GM12874 (cell line): Measurements from ENCODE around the gene TIPARP.

Experiments
- TF ChIP-seq, protein P1 (sequence below): IDR thresholded peaks from 2 replicates; pipeline ENCODE4 v1.5.1; 2011; ENCODE audit warnings: low read depth, mild to moderate bottlenecking, control low read depth, low read length, moderate library complexity; ENCODE audit not compliant: insufficient read depth

The TIPARP gene

DNA sequence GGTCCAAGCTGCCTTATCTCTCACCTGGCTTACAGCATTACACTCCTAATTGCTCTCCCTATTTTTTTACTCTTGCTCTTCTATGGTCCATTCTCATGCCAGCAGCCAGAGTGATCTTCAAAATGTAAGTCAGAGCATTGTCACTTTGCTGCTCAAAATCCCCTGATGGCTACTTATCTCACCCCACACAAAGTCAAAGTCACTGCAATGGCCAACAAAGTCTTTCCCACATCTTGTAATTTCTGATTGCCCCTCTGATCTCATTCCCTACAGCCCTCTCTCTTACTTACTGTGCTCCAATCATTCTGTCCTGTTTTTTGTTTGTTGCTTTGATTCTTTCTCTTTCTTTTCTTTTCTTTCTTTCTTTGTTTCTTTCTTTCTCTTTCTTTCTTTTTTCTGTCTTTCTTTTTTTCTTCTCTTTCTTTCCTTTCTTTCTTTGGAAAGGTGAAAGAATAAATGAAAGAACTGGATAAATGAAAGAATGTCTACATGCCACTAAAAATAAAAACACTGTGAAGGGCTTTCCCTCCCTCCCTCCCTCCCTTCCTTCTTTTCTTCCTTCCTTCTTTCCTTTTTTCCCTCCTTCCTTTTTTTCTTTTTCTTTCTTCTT lies 34.9 kb upstream of the TIPARP start:
- TF ChIP-seq, protein P1, sequence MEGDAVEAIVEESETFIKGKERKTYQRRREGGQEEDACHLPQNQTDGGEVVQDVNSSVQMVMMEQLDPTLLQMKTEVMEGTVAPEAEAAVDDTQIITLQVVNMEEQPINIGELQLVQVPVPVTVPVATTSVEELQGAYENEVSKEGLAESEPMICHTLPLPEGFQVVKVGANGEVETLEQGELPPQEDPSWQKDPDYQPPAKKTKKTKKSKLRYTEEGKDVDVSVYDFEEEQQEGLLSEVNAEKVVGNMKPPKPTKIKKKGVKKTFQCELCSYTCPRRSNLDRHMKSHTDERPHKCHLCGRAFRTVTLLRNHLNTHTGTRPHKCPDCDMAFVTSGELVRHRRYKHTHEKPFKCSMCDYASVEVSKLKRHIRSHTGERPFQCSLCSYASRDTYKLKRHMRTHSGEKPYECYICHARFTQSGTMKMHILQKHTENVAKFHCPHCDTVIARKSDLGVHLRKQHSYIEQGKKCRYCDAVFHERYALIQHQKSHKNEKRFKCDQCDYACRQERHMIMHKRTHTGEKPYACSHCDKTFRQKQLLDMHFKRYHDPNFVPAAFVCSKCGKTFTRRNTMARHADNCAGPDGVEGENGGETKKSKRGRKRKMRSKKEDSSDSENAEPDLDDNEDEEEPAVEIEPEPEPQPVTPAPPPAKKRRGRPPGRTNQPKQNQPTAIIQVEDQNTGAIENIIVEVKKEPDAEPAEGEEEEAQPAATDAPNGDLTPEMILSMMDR, result no peak

DNA sequence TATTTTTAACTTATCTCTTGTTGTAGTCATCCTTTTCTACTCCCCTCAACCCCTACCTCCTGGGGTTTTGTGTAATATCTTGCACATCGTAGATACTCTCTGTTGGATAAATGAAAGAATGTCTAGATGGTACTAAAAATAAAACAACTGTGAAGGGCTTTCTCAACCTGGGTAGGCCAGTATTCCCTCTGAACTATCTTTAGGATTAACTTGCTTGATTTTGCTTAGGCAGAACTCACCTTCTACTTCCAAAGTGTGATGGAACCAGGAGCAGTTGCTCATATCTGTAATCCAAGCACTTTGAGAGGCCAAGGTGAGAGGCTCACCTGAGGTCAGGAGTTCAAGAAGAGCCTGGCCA lies 32.8 kb upstream of the TIPARP start:
- TF ChIP-seq, protein P1, result no peak

DNA sequence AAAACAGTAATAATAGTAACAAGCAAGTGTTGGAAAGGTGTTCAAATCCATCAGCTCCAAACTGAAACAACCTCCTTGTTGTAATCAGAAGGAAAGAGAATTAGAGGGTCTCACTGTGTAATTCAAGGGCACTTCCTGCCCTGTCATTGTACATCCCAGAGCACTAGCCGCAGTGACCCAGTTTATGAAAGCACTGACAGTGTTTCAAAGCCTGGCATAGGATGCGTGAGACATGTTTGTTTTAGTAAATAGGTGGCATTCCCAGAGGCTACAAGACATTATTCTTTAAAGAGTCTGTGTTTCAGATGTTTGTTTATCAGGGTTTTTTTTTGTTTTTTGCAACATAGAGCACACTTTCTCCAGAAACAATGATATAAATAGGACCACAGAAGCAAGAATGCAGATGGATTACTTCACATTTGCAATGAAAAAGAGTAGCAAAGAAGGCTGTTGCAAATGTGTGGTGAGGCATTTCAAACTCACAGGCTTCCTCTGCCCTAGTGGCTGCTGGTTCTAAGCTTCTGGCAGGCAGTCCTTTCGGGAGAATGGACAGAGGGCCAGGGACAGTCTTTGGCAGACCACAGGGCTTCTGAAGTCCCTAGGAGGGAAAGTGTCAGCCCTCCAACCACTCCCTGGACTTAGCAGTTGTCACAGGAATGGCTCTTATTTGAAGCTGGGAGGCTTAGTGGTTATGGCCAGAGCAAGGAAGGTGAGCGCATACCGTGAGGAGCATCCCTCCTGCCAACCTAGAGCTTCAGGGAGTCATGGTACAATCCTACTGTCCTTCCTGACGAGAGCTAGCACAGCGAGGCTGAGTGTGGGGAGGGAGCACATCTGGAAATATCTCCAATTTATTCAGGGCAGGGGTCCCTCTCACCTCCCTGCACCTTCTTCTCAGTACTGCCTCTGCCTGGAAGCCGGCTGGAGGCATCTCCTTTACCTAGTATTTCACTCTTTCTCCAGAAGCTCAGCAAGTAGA lies 31.4 kb upstream of the TIPARP start:
- TF ChIP-seq, protein P1, result no peak

DNA sequence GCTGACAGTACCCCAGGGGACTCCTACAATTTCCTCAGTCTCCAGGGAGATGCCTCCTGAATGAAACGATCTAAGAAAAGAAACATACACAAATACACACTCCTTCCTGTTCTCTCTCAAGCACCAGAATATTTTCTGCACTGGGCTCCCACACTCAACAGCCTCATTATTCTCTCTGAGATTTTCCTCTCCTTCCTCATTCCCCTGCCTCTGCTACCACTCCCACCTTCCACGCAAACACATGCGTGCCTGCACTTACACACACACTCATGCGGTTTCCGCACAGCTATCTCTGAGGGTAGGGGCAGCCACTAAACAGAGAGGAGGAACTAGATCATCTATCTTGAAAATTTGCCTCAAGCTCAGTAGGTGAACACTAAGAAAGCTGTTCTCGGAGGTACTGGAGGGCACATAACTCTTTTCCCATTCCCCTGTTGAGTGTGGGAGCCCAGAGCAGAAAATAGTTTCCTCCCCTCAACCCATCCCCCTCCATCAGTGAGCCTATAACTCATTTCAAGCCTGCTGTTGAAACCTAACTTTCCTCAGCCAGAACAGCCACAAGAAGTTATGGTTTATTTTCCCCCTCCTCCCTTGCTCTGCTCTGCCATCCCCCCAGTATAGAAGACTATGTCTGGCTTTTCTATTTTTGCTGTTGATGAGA lies 30.5 kb upstream of the TIPARP start:
- TF ChIP-seq, protein P1, result no peak

DNA sequence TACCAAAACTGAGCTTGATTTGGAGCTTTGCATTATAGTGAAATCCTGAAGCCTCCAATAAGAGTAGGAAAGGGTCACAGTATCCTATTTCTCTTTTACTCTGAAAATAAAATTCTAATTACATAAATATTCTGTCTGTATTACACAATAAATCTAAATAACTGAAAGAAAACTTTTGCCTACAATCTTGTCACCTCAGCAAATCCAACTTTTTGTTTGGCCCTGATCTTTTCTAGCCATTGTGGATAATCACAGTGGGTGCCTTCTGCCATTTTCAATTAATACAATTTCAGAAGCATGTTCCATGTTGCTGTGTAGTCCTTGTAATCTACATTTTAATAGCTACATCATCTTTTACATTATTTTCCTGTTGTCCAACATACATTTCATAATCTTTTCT lies 29.4 kb upstream of the TIPARP start:
- TF ChIP-seq, protein P1, result no peak

DNA sequence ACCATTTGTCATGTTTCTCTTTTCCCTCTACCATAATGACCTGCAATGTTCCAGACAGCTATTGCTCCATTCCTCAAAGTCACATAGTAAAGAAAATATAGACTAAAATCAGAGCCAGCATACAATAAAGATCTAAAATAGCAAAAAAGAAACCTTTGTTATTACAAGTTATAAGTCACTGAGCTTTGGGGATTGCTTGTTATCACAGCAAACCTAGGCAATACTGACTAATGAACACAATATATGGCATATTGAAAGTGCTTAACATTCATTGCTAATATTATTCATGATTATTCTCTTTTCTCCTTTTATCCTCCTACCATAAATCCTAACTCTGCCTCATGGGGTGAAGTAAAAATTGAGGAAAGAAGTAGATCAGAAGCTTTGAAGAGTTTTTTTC lies 27.4 kb upstream of the TIPARP start:
- TF ChIP-seq, protein P1, result no peak

DNA sequence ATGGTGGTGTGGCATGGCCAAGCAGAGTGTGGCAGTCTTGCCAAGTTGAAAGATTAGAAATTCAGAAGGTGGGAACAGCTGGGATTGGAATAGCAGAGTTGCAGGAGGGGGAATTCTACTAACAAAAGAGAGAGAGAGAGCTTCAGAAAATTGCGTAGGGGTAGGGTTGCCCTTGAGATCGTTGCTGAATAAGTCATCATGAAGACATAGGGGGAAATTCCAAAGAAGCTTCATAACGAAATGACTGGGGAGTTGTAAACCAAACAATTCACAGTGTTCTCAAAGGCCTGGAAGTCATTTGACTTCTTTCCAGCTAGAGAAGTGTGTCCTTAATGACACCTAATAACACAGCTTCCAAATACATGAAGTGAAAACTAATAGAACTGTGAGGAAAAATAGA lies 26.3 kb upstream of the TIPARP start:
- TF ChIP-seq, protein P1, result no peak
